GM19324 (cell line): Measurements from ENCODE around the gene CTDP1.

Experiments used
- ATAC-seq: cut with Tn5 transposase; IDR thresholded peaks from one replicate; pipeline ENCODE4 v1.9.1; 2021; ENCODE audit warnings: mild to moderate bottlenecking, moderate library complexity; ENCODE audit not compliant: unreplicated experiment, low FRiP score

The CTDP1 gene

DNA sequence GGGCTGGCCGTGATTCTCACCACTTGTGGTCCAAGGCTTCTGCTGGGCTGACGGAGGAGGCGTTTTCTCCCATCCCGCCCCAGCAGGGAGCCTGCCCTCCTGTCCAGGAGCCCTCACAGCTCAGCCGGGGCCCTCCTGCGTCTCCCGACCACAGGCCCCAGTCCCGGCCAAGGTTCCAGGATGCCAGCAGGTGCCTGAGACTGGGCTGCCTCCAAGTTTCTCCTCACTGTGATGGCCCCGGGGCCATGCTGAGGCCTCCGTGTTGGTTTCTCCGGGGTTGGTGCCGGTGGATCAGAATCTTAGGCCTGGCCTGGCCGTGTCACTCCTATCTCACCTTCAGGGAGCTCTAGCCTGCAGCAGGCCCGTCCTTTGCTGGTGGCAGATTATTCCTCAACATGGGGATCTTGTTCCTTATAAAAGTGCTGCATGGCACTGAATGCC, 124.0 kb downstream of the CTDP1 start:
- no peak for ATAC-seq
